IPS-18a (cell line): Measurements from ENCODE around the gene RDH16.
"Not testable (repeated sequence)": the region's sequence is repeated elsewhere in the genome, so short reads cannot be mapped to it uniquely, and the experiment has no call there.

Experiments used
- H3K27ac ChIP-seq: one replicate; pipeline ENCODE4 v1.5.1; 2013; ENCODE audit warnings: low read length
- H3K27me3 ChIP-seq: one replicate; pipeline ENCODE4 v1.6.1; 2013; ENCODE audit warnings: mild to moderate bottlenecking, low read length; ENCODE audit not compliant: control insufficient read depth, insufficient read depth
- H3K36me3 ChIP-seq: one replicate; pipeline ENCODE4 v1.6.1; 2013; ENCODE audit warnings: low read depth, low read length; ENCODE audit not compliant: control insufficient read depth
- H3K4me1 ChIP-seq: one replicate; pipeline ENCODE4 v1.6.1; 2013; ENCODE audit warnings: low read depth, low read length; ENCODE audit not compliant: control insufficient read depth
- H3K4me3 ChIP-seq: one replicate; pipeline ENCODE4 v1.5.1; 2013; ENCODE audit warnings: low read length
- H3K9ac ChIP-seq: one replicate; pipeline ENCODE4 v1.6.1; 2013; ENCODE audit warnings: mild to moderate bottlenecking, low read length, moderate library complexity
- H3K9me3 ChIP-seq: one replicate; pipeline ENCODE4 v1.6.1; 2013; ENCODE audit warnings: low read depth, low read length; ENCODE audit not compliant: control insufficient read depth

Gene RDH16

GRCh38 chr12:56948457-56948777 is 9.0 kb downstream of the RDH16 start:
- no peaks in the 10 kb centered on the region for H3K9me3 ChIP-seq
- no peaks in the 10 kb centered on the region for H3K27me3 ChIP-seq
- no peaks in the 10 kb centered on the region for H3K36me3 ChIP-seq

GRCh38 chr12:56947633-56948456 is 9.6 kb downstream of the RDH16 start:
- Histone ChIP-seq H3K9me3 (no peaks in the 10 kb centered on the region), H3K9ac (no peak overlapping the region), H3K36me3 (no peaks in the 10 kb centered on the region), H3K4me3 (no peak overlapping the region), H3K27ac (no peak overlapping the region), H3K4me1 (no peaks in the 10 kb centered on the region), H3K27me3 (no peaks in the 10 kb centered on the region)

More at GRCh38 chr12:56948457-56948777, 9.0 kb downstream of the RDH16 start:
- no peak overlapping the region for H3K9ac ChIP-seq
- H3K27ac ChIP-seq, result no peak overlapping the region
- no peaks in the 10 kb centered on the region for H3K4me1 ChIP-seq
- no peak overlapping the region for H3K4me3 ChIP-seq

GRCh38 chr12:56943878-56944277 is 13.5 kb downstream of the RDH16 start:
- Histone ChIP-seq H3K9me3 (no peaks in the 10 kb centered on the region), H3K27me3 (no peaks in the 10 kb centered on the region), H3K4me1 (no peaks in the 10 kb centered on the region), H3K9ac (no peak overlapping the region), H3K36me3 (no peaks in the 10 kb centered on the region), H3K4me3 (no peak overlapping the region), H3K27ac (no peak overlapping the region)

GRCh38 chr12:56943374-56943773 is 14.0 kb downstream of the RDH16 start:
- H3K9ac ChIP-seq, result not testable (repeated sequence)

GRCh38 chr12:56941299-56942017 is 15.9 kb downstream of the RDH16 start:
- Histone ChIP-seq H3K9ac (no peak overlapping the region), H3K27me3 (no peaks in the 10 kb centered on the region), H3K9me3 (no peaks in the 10 kb centered on the region), H3K36me3 (no peaks in the 10 kb centered on the region), H3K4me1 (no peaks in the 10 kb centered on the region), H3K27ac (no peak overlapping the region), H3K4me3 (no peak overlapping the region)

More at GRCh38 chr12:56943374-56943773, 14.0 kb downstream of the RDH16 start:
- H3K27me3 ChIP-seq, H3K4me1 ChIP-seq, H3K36me3 ChIP-seq, H3K9me3 ChIP-seq, H3K27ac ChIP-seq, H3K4me3 ChIP-seq: not testable (repeated sequence)

- H3K4me3 ChIP-seq, H3K36me3 ChIP-seq, H3K27ac ChIP-seq, H3K9ac ChIP-seq, H3K9me3 ChIP-seq, H3K27me3 ChIP-seq, H3K4me1 ChIP-seq: not testable (repeated sequence)
Measured at GRCh38 chr12:56940942-56941298, 16.5 kb downstream of the RDH16 start.

GRCh38 chr12:56935752-56936151 is 21.7 kb downstream of the RDH16 start:
- H3K9me3 ChIP-seq, result no peaks in the 10 kb centered on the region
- no peak overlapping the region for H3K27ac ChIP-seq
- H3K4me1 ChIP-seq, result peaks cover 8% of the 10 kb centered on the region
- no peaks in the 10 kb centered on the region for H3K27me3 ChIP-seq
- H3K9ac ChIP-seq, result no peak overlapping the region
- no peak overlapping the region for H3K4me3 ChIP-seq
- H3K36me3 ChIP-seq, result no peaks in the 10 kb centered on the region

GRCh38 chr12:56935157-56935556 is 22.3 kb downstream of the RDH16 start:
- peaks cover 8% of the 10 kb centered on the region for H3K4me1 ChIP-seq
- H3K4me3 ChIP-seq, result no peak overlapping the region
- H3K9ac ChIP-seq, result no peak overlapping the region
- no peak overlapping the region for H3K27ac ChIP-seq
- no peaks in the 10 kb centered on the region for H3K36me3 ChIP-seq
- no peaks in the 10 kb centered on the region for H3K27me3 ChIP-seq
- no peaks in the 10 kb centered on the region for H3K9me3 ChIP-seq

GRCh38 chr12:56933826-56934625 is 23.4 kb downstream of the RDH16 start, which contains the start of gene SDR9C7:
Gene SDR9C7, minus strand, starts transcription at chr12:56934408. Its CDS starts 147 bp downstream, at chr12:56934261.
- Histone ChIP-seq H3K4me3 (no peak within 1 kb of the TSS), H3K9me3 (no peaks in the 10 kb centered on the region), H3K27me3 (no peaks in the 10 kb centered on the region), H3K9ac (no peak within 1 kb of the TSS), H3K4me1 (peaks cover 12% of the 10 kb centered on the region), H3K27ac (no peak within 1 kb of the TSS), H3K36me3 (no peaks in the 10 kb centered on the region)

- no peaks in the 10 kb centered on the region for H3K27me3 ChIP-seq
- H3K9me3 ChIP-seq, result no peaks in the 10 kb centered on the region
Measured at GRCh38 chr12:56932867-56933266, 24.5 kb downstream of the RDH16 start.

GRCh38 chr12:56932146-56932545 is 25.3 kb downstream of the RDH16 start:
- Histone ChIP-seq H3K4me3 (no peak overlapping the region), H3K9me3 (no peaks in the 10 kb centered on the region), H3K36me3 (no peaks in the 10 kb centered on the region), H3K27ac (no peak overlapping the region), H3K4me1 (peaks cover 16% of the 10 kb centered on the region), H3K9ac (no peak overlapping the region), H3K27me3 (no peaks in the 10 kb centered on the region)

More at GRCh38 chr12:56932867-56933266, 24.5 kb downstream of the RDH16 start:
- Histone ChIP-seq H3K36me3 (no peaks in the 10 kb centered on the region), H3K4me1 (peaks cover 13% of the 10 kb centered on the region), H3K4me3 (no peak overlapping the region), H3K9ac (no peak overlapping the region), H3K27ac (no peak overlapping the region)
